HG02885 (cell line): ENCODE data around the gene CRYGD.
"Not testable (repeated sequence)": the region's sequence is repeated elsewhere in the genome, so short reads cannot be mapped to it uniquely, and the experiment has no call there.

Experiments
- ATAC-seq: cut with Tn5 transposase; IDR thresholded peaks from one replicate; pipeline ENCODE4 v1.9.1; 2021; ENCODE audit warnings: mild to moderate bottlenecking; ENCODE audit not compliant: unreplicated experiment, poor library complexity

Gene CRYGD

GRCh38 chr2:208124013-208124715 is at the start of gene CRYGD:
Gene CRYGD (minus strand): TSS chr2:208124524. CDS start chr2:208124473, 51 bp downstream.
- ATAC-seq = not testable (repeated sequence)

GRCh38 chr2:208172125-208172524 is 47.8 kb upstream of the CRYGD start:
- ATAC-seq = no peak

GRCh38 chr2:208164951-208165755 is 40.8 kb upstream of the CRYGD start:
- no peak for ATAC-seq

- no peak for ATAC-seq
Measured at GRCh38 chr2:208163489-208163888, 39.2 kb upstream of the CRYGD start, which contains the start of gene CRYGA. Gene CRYGA (minus strand): TSS chr2:208163589. CDS start chr2:208163556, 33 bp downstream.

GRCh38 chr2:208156439-208156838 is 32.1 kb upstream of the CRYGD start:
- no peak for ATAC-seq

GRCh38 chr2:208153156-208153555 is 28.8 kb upstream of the CRYGD start:
- ATAC-seq = no peak

- no peak for ATAC-seq
Measured at GRCh38 chr2:208150956-208151355, 26.6 kb upstream of the CRYGD start.

GRCh38 chr2:208150094-208150493 is 25.8 kb upstream of the CRYGD start:
- ATAC-seq = no peak

GRCh38 chr2:208148803-208149202 is 24.5 kb upstream of the CRYGD start:
- ATAC-seq = no peak

- ATAC-seq = no peak
Measured at GRCh38 chr2:208147759-208148158, 23.4 kb upstream of the CRYGD start.

GRCh38 chr2:208147008-208147407 is 22.7 kb upstream of the CRYGD start:
- ATAC-seq = no peak

GRCh38 chr2:208146006-208146405 is 21.7 kb upstream of the CRYGD start, which contains the start of gene CRYGB:
Gene CRYGB (minus strand): TSS chr2:208146158. CDS start chr2:208146120, 38 bp downstream.
- no peak for ATAC-seq

GRCh38 chr2:208142925-208143799 is 18.8 kb upstream of the CRYGD start:
- no peak for ATAC-seq

GRCh38 chr2:208142240-208142924 is 18.1 kb upstream of the CRYGD start:
- no peak for ATAC-seq

- no peak for ATAC-seq
Measured at GRCh38 chr2:208139447-208139846, 15.1 kb upstream of the CRYGD start.

- ATAC-seq = not testable (repeated sequence)
Measured at GRCh38 chr2:208138334-208138733, 14.0 kb upstream of the CRYGD start.

GRCh38 chr2:208136716-208137094 is 12.4 kb upstream of the CRYGD start:
- no peak for ATAC-seq

- no peak for ATAC-seq
Measured at GRCh38 chr2:208135794-208136715, 11.7 kb upstream of the CRYGD start.
